DOHH2 (cell line): Measurements from ENCODE around the gene CFAP43.

Source experiments
- CTCF ChIP-seq: fragments of 200-600 bp; sonication (generic); IDR thresholded peaks from one replicate; pipeline ENCODE4 v1.5.1; 2014; ENCODE audit warnings: antibody characterized with exemption, mild to moderate bottlenecking, low read depth, low read length; ENCODE audit not compliant: poor library complexity, severe bottlenecking
- EZH2phosphoT487 ChIP-seq: fragments of 200-600 bp; sonication (generic); IDR thresholded peaks from 2 replicates; pipeline ENCODE4 v1.6.1; 2017; ENCODE audit warnings: borderline replicate concordance, mild to moderate bottlenecking, antibody characterized with exemption, low read length, moderate library complexity, mixed read lengths

- TF ChIP-seq EZH2phosphoT487 (no peak), CTCF (no peak)
Measured at GRCh38 chr10:104235801-104236200, 3.6 kb upstream of the CFAP43 start.
